GM12891 (cell line): ENCODE results near the gene KIF21B.

Experiments
- POLR2A ChIP-seq: IDR thresholded peaks from 2 replicates; pipeline ENCODE4 v1.6.1; 2011; ENCODE audit warnings: low read depth, low read length, control low read depth
- TAF1 ChIP-seq: IDR thresholded peaks from 2 replicates; pipeline ENCODE4 v1.6.1; 2011; ENCODE audit warnings: low read depth, low read length, control low read depth

- no peak for TF ChIP-seq POLR2A
- TF ChIP-seq TAF1, result no peak
Observed at GRCh38 chr1:201021630-201022492, 1.7 kb downstream of the KIF21B start.
